AG04449 (cell line): Measurements from ENCODE around the gene BROX.
"Not testable (repeated sequence)": the region's sequence is repeated elsewhere in the genome, so short reads cannot be mapped to it uniquely, and the experiment has no call there.

Experiments
- CTCF ChIA-PET: fragments of 350-600 bp; formaldehyde crosslinking; extraction: SDS; loops from one replicate; lab custom pipeline; 2021; ENCODE audit warnings: antibody characterized with exemption; lab: Yijun Ruan, JAX
- POLR2A ChIA-PET: fragments of 400-600, 350-600 bp; formaldehyde crosslinking; extraction: SDS; loops from one replicate; lab custom pipeline; 2020; ENCODE audit warnings: antibody characterized with exemption, inconsistent platforms; lab: Yijun Ruan, JAX
- DNase-seq: peaks from one replicate; pipeline ENCODE4 v3.0.0-alpha.2; 2010; ENCODE audit warnings: low read depth, low spot score
- H3K4me3 ChIP-seq: 2 replicates; pipeline ENCODE4 v1.5.1; 2011; ENCODE audit warnings: low read depth, mild to moderate bottlenecking, control low read depth, low read length
- CTCF ChIP-seq: IDR thresholded peaks from one replicate; pipeline ENCODE4 v1.5.1; 2011; ENCODE audit warnings: mild to moderate bottlenecking, moderate library complexity, low read length, control low read depth, inconsistent platforms; ENCODE audit not compliant: insufficient read depth; ENCODE audit errors: missing control alignments

The BROX gene

GRCh38 chr1:222751255-222751654 lies 38.9 kb downstream of the BROX start:
- TF ChIP-seq CTCF = no peak
- no peak for DNase-seq
- POLR2A ChIA-PET = no interaction called here
- CTCF ChIA-PET = interaction anchor here (1.2 to 4.5 kb wide), 6 partner anchors 9 to 339 kb away, joined by 4 to 20 read pairs (median 6); partner anchors contain the start of gene FAM177B
- no peak overlapping the region for H3K4me3 ChIP-seq

DNA sequence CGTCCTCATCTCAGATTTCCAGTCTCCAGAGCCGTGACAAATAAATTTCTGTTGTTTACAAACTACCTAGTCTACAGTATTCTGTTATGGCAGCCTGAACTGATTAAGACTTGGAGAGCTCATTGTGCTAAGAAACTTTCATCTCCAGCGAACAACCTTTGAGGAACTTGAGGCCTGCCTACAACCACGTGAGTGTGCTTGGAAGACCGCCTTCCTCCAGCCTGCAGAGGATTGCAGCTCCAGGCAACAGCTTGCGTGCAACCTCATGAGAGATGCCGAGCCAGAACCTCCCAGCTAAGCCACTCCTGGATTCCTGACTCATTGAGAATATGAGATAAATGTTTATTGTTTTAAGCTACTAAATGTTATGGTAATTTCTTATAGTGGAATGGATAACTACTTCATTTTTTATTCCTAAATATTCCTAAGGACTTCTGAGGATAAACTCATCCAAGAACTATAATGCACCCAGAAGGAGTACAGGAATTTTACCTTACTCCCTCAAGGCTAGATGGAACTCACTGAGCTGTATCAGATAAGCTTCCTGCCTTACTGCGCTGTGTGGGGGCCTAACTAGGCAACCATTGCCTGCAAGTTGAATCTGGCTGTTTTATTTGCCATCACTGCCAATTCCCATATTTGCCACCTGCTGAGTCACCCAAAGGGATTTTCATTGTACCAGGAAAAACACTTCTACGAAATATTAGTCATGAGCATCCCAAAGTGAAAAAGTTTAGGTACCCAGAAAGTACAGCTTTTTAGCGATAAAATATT lies 42.2 kb downstream of the BROX start:
- CTCF ChIA-PET = interaction anchor here (1.0 to 1.3 kb wide), 4 partner anchors 16 to 369 kb away, joined by 3 to 8 read pairs (median 4); no protein-coding TSS in a partner anchor
- POLR2A ChIA-PET = no interaction called here
- no peak overlapping the region for H3K4me3 ChIP-seq
- DNase-seq = peak; percentile 83
- TF ChIP-seq CTCF = no peak

- ChIA-PET POLR2A (no interaction called here), CTCF (interaction anchor here (0.9 to 1.3 kb wide), 2 partner anchors 19 to 332 kb away, joined by 3 to 5 read pairs; no protein-coding TSS in a partner anchor)
- H3K4me3 ChIP-seq = no peak overlapping the region
- TF ChIP-seq CTCF = no peak
- no peak for DNase-seq
These were observed 45.4 kb downstream of the BROX start for GRCh38 chr1:222757646-222758268.

- no peak for DNase-seq
- POLR2A ChIA-PET = no interaction called here
- CTCF ChIA-PET = interaction anchor here (1.0 kb wide), 1 partner anchor 28 kb away, joined by 3 read pairs; no protein-coding TSS in a partner anchor
- H3K4me3 ChIP-seq = no peak overlapping the region
- TF ChIP-seq CTCF = no peak
These were observed 47.2 kb downstream of the BROX start for GRCh38 chr1:222759451-222760035.

DNA sequence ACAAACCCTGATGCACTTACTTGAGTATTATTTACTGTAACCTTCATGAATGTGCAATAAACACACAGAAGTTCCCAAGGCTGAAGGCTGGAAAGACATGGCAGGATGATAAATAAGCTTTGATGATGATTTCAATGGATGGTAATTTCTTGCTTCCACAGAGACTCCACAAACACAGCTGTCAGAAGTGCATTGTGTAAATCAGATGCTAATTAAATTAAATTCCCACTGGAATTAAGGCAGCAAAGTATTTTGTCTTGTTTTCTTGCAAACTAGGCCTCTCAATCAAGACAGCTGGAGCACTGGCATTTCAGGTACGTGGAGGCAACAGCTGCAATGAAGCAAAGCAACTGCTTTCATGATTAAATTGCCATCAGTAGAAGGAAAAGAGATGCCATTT lies 48.7 kb downstream of the BROX start:
- no peak overlapping the region for H3K4me3 ChIP-seq
- ChIA-PET CTCF (no interaction called here), POLR2A (no interaction called here)
- no peak for DNase-seq
- no peak for TF ChIP-seq CTCF

GRCh38 chr1:222762178-222762577 lies 49.8 kb downstream of the BROX start:
- H3K4me3 ChIP-seq, CTCF ChIA-PET, POLR2A ChIA-PET, DNase-seq: not testable (repeated sequence)
